Neural progenitor cell (in vitro differentiated cells): Measurements from ENCODE around the gene EFCAB6.

Experiments used
- EZH2 ChIP-seq: fragments of 200-600 bp; sonication (generic); IDR thresholded peaks from 2 replicates; pipeline ENCODE4 v1.6.1; 2017; ENCODE audit warnings: antibody characterized with exemption, mild to moderate bottlenecking, moderate library complexity
- TF ChIP-seq, protein P1 (sequence below): fragments of 200-600 bp; sonication (generic); IDR thresholded peaks from 2 replicates; pipeline ENCODE4 v1.5.1; 2017; ENCODE audit warnings: antibody characterized with exemption, mild to moderate bottlenecking

DNA sequence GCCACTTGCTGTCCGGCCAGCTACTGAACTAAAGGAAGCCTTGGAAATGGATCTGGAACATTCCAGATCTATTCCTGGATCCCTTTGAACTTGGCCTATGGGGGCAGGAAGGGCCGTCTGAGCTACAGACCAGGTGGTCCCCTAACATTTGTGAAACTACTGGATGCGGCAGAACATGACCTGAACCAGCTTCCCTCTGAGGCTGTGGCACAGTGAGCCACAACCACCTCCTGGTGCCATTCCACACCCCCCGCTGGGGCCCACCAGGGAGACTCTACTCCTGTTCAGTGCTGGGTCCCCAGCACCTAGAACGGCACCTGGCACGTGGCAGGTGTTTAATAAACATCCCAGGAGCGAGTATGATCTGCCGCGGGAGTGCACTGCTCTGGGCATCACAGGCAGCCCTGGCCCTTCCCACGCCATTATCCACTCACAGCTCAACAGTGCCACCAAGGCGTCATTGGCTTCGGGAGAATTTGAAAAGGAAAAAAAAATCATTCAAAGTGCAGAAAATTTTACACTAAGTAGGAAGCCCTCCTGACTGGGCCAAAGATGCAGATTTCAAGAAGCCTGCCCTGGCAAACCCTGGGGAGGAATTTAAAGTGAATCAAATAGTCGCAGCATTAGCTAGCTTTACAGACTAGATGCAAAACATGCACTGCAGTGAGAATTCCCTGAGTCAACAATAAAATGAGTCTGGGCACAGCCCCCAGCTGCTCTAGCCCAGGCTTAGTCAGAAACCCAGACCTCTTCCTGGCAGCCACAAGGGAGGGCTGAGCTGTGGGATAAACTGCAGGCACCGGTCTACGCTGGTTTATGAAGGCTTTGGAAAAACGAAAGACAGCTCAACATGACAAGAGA, 14.3 kb upstream of the EFCAB6 start:
- TF ChIP-seq, protein P1, sequence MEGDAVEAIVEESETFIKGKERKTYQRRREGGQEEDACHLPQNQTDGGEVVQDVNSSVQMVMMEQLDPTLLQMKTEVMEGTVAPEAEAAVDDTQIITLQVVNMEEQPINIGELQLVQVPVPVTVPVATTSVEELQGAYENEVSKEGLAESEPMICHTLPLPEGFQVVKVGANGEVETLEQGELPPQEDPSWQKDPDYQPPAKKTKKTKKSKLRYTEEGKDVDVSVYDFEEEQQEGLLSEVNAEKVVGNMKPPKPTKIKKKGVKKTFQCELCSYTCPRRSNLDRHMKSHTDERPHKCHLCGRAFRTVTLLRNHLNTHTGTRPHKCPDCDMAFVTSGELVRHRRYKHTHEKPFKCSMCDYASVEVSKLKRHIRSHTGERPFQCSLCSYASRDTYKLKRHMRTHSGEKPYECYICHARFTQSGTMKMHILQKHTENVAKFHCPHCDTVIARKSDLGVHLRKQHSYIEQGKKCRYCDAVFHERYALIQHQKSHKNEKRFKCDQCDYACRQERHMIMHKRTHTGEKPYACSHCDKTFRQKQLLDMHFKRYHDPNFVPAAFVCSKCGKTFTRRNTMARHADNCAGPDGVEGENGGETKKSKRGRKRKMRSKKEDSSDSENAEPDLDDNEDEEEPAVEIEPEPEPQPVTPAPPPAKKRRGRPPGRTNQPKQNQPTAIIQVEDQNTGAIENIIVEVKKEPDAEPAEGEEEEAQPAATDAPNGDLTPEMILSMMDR, result no peak
- TF ChIP-seq EZH2, result no peak
